ENCODE data around the gene MIEF2.

The MIEF2 gene

GRCh38 chr17:18235743-18236256, 24.7 kb upstream of the MIEF2 start:
- DNase-seq (ENCODE audit: low spot score): no peak

GRCh38 chr17:18236494-18236893, 24.0 kb upstream of the MIEF2 start:
- DNase-seq (ENCODE audit: low spot score): no peak

GRCh38 chr17:18237461-18237860, 23.0 kb upstream of the MIEF2 start:
- DNase-seq (ENCODE audit: low spot score): no peak

- no peak for DNase-seq (ENCODE audit: low spot score)
Measured at GRCh38 chr17:18238299-18238698, 22.2 kb upstream of the MIEF2 start.

- no peak for DNase-seq (ENCODE audit: low spot score)
Measured at GRCh38 chr17:18240449-18240848, 20.0 kb upstream of the MIEF2 start.

- DNase-seq (ENCODE audit: low spot score): no peak
Measured at GRCh38 chr17:18241229-18241871, 19.1 kb upstream of the MIEF2 start.

- no peak for DNase-seq (ENCODE audit: low spot score)
Measured at GRCh38 chr17:18245038-18245776, 15.3 kb upstream of the MIEF2 start.

- DNase-seq (ENCODE audit: low spot score): no peak
Measured at GRCh38 chr17:18246109-18246725, 14.2 kb upstream of the MIEF2 start.

- peak; percentile 86 for DNase-seq (ENCODE audit: low spot score)
Measured at GRCh38 chr17:18246880-18247612, 13.4 kb upstream of the MIEF2 start.

GRCh38 chr17:18247613-18248001, 12.9 kb upstream of the MIEF2 start:
- DNase-seq (ENCODE audit: low spot score): no peak

- peak; percentile 81 for DNase-seq (ENCODE audit: low spot score)
Measured at GRCh38 chr17:18248300-18248731, 12.1 kb upstream of the MIEF2 start.

- no peak for DNase-seq (ENCODE audit: low spot score)
Measured at GRCh38 chr17:18248811-18249210, 11.7 kb upstream of the MIEF2 start.

- no peak for DNase-seq (ENCODE audit: low spot score)
Measured at GRCh38 chr17:18250259-18250658, 10.2 kb upstream of the MIEF2 start.

- DNase-seq (ENCODE audit: low spot score): no peak
Measured at GRCh38 chr17:18250708-18251107, 9.8 kb upstream of the MIEF2 start.

- DNase-seq (ENCODE audit: low spot score): no peak
Measured at GRCh38 chr17:18251204-18251603, 9.3 kb upstream of the MIEF2 start.

- no peak for DNase-seq (ENCODE audit: low spot score)
Measured at GRCh38 chr17:18252160-18252559, 8.3 kb upstream of the MIEF2 start.

GRCh38 chr17:18253187-18253884, 7.1 kb upstream of the MIEF2 start:
- no peak for DNase-seq (ENCODE audit: low spot score)

GRCh38 chr17:18253947-18254821, 6.3 kb upstream of the MIEF2 start:
- DNase-seq (ENCODE audit: low spot score): no peak

GRCh38 chr17:18254888-18255649, 5.4 kb upstream of the MIEF2 start:
- no peak for DNase-seq (ENCODE audit: low spot score)

- no peak for DNase-seq (ENCODE audit: low spot score)
Measured at GRCh38 chr17:18256351-18256750, 4.1 kb upstream of the MIEF2 start.
